Psoas muscle (tissue), 8 donors: ENCODE measurements around the gene MLIP. TPM values are rescaled to one million over a fixed set of nuclear protein-coding genes. Genes with fewer than 3 reads are reported as not detected.

Experiments
- ATAC-seq, 4 donors: fragments of 200-7000 bp; cut with Tn5 transposase; one replicate each; pipeline ENCODE4 v1.9.1; 2020; ENCODE audit warnings: moderate library complexity in 3 of 4, mild to moderate bottlenecking in 2 of 4
- DNase-seq, 2 donors: peaks; one replicate each; pipeline ENCODE4 v3.0.0-alpha.2; 2020
- H3K27ac ChIP-seq: fragments of 200-600 bp; one replicate; pipeline ENCODE4 v1.8.0; 2022
- H3K27me3 ChIP-seq, 3 donors: fragments of 200-600 bp in 1 of 3; one replicate each; pipeline versions ENCODE4 v1.6.1 to v1.8.0; 2013 to 2022; ENCODE audit warnings: low read length in 2 of 3, mild to moderate bottlenecking in 2 of 3, moderate library complexity in 1 of 3; ENCODE audit not compliant: insufficient read depth in 3 of 3
- H3K36me3 ChIP-seq, 2 donors: fragments of 200-600 bp in 1 of 2; one replicate each; pipeline versions ENCODE4 v1.6.1 to v1.8.0; 2013 to 2022; ENCODE audit warnings: low read depth in 1 of 2, mild to moderate bottlenecking in 1 of 2, moderate library complexity in 1 of 2; ENCODE audit not compliant: insufficient read depth in 1 of 2
- H3K4me1 ChIP-seq: fragments of 200-600 bp; one replicate; pipeline ENCODE4 v1.8.0; 2022
- H3K4me3 ChIP-seq: fragments of 200-600 bp; one replicate; pipeline ENCODE4 v1.8.0; 2022; ENCODE audit warnings: mild to moderate bottlenecking
- H3K9me3 ChIP-seq: fragments of 200-600 bp; one replicate; pipeline ENCODE4 v1.8.0; 2022
- WGBS, 3 donors: extraction: QIAGEN DNeasy Blood & Tissue Kit; methylation state at CpG; one replicate each; pipeline versions ENCODE4 v1.1.6 to v1.1.7; 2013; 5-methylcytosine and 5-hydroxymethylcytosine counted together
- intact Hi-C, 2 donors: fragments of 100-400 bp; cut with DNase I; formaldehyde crosslinking; loops; one replicate each; pipeline versions ENCODE4 v1.11.0 to v1.14.2; 2022
- polyA plus RNA-seq, 3 donors: library from polyadenylated mRNA; stranded (reverse); fragments of 200-250 nt; gene quantifications; one replicate each; pipeline ENCODE4 v1.2.3, GENCODE V29; 2013
- total RNA-seq, 4 donors: library from RNA; stranded (reverse); fragmentation: NEBNext Ultra II Directional in 2 of 4; extraction: Animal tissue kit (Norgen Biotek cat#: 25700) in 2 of 4; gene quantifications; one replicate each; pipeline versions ENCODE4 v1.2.1 to v1.2.4, GENCODE V29; 2021 to 2023
- TF ChIP-seq, protein P1 (sequence below): fragments of 200-600 bp; IDR thresholded peaks from one replicate; pipeline ENCODE4 v1.8.0; 2022; ENCODE audit warnings: antibody characterized with exemption
- donor health status: healthy with polysubstance abuse.
- donor health status: DM: no; HTN: no; CAD: no; lungs with moderate emphysema.
- donor health status: Bipolar disorder and iron deficiency.
- donor health status: healthy.
- donor health status: DM: yes; HTN: yes; CAD: no.
- donor health status: DM: no; HTN: no; CAD: no.
- donor health status: DM: no; HTN: no; CAD: no.
- donor health status: DM: yes; HTN: yes; CAD: no.

The MLIP gene
- total and polyA plus RNA-seq, 7 donors: 51.5 to 365 (median 163) TPM

DNA sequence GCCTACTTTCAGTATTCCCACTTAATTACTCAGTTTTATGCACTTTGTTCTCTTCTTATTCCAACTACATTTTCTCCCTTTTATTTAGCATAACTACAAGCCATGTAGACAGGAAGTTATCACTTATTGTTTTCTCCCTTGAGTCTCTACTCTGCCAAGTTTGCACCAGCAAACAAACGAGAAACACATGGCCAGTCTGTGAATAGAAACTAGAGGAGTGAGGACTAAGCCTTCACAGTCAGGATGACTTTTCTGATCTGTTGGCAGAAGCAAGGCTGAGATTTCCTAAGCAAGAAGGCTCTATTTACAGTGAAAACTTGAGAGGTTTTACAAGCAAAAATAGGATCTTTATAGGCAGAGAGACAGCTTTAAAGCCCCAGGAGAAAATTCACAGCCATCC is 127.2 kb downstream of the MLIP start:
- intact Hi-C loops: no loop called here
- ATAC-seq: peak; percentile 43 to 71 (median 64)
- peaks cover 0 to 22% of the 10 kb centered on the region in 2 donors for H3K36me3 ChIP-seq
- no peaks in the 10 kb centered on the region for H3K9me3 ChIP-seq
- no peak for DNase-seq
- TF ChIP-seq, protein P1, sequence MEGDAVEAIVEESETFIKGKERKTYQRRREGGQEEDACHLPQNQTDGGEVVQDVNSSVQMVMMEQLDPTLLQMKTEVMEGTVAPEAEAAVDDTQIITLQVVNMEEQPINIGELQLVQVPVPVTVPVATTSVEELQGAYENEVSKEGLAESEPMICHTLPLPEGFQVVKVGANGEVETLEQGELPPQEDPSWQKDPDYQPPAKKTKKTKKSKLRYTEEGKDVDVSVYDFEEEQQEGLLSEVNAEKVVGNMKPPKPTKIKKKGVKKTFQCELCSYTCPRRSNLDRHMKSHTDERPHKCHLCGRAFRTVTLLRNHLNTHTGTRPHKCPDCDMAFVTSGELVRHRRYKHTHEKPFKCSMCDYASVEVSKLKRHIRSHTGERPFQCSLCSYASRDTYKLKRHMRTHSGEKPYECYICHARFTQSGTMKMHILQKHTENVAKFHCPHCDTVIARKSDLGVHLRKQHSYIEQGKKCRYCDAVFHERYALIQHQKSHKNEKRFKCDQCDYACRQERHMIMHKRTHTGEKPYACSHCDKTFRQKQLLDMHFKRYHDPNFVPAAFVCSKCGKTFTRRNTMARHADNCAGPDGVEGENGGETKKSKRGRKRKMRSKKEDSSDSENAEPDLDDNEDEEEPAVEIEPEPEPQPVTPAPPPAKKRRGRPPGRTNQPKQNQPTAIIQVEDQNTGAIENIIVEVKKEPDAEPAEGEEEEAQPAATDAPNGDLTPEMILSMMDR: no peak
- H3K4me3 ChIP-seq: no peak overlapping the region
- H3K27ac ChIP-seq: peak overlapping the region; percentile 66
- peaks cover 12% of the 10 kb centered on the region for H3K4me1 ChIP-seq
- WGBS, 3 donors: 2 to 8% (median 8%) methylated on average over 1 of the region's 1 CpG
- H3K27me3 ChIP-seq: no peaks in the 10 kb centered on the region

- Histone ChIP-seq H3K27ac (no peak overlapping the region), H3K27me3 (no peaks in the 10 kb centered on the region), H3K36me3 (peaks cover 0 to 8% of the 10 kb centered on the region in 2 donors), H3K4me3 (no peak overlapping the region), H3K4me1 (peaks cover under 1% of the 10 kb centered on the region), H3K9me3 (no peaks in the 10 kb centered on the region)
- WGBS, 3 donors: 93 to 97% (median 94%) methylated on average over 4 of the region's 4 CpGs
- DNase-seq (no peak), ATAC-seq (peak in 2 of 4 donors; percentile 17 to 18)
- intact Hi-C loops: no loop called here
- TF ChIP-seq, protein P1: no peak
Measured at GRCh38 chr6:54243699-54244098, 132.5 kb downstream of the MLIP start.

- Histone ChIP-seq H3K27me3 (no peaks in the 10 kb centered on the region), H3K27ac (no peak overlapping the region), H3K4me1 (no peaks in the 10 kb centered on the region), H3K4me3 (no peak overlapping the region), H3K9me3 (no peaks in the 10 kb centered on the region), H3K36me3 (peaks cover 0 to 8% of the 10 kb centered on the region in 2 donors)
- intact Hi-C loops: no loop called here
- ATAC-seq (no peak), DNase-seq (no peak)
- 58 to 68% (median 62%) methylated on average over 1 of the region's 1 CpG for WGBS, 3 donors
- TF ChIP-seq, protein P1: peak; percentile 46
Measured at GRCh38 chr6:54244430-54244829, 133.2 kb downstream of the MLIP start.

GRCh38 chr6:54245265-54245664 is 134.0 kb downstream of the MLIP start:
- intact Hi-C loops: no loop called here
- Histone ChIP-seq H3K27ac (no peak overlapping the region), H3K4me1 (no peaks in the 10 kb centered on the region)

GRCh38 chr6:54248319-54248718 is 137.1 kb downstream of the MLIP start:
- H3K4me3 ChIP-seq: no peak overlapping the region
- no peaks in the 10 kb centered on the region for H3K9me3 ChIP-seq
- no peak for DNase-seq
- H3K36me3 ChIP-seq: peaks cover 0 to 8% of the 10 kb centered on the region in 2 donors
- peaks cover 3% of the 10 kb centered on the region for H3K4me1 ChIP-seq
- no peak overlapping the region for H3K27ac ChIP-seq
- no peak for ATAC-seq
- no peaks in the 10 kb centered on the region for H3K27me3 ChIP-seq
- intact Hi-C loops: no loop called here
- TF ChIP-seq, protein P1: no peak

More at GRCh38 chr6:54245265-54245664, 134.0 kb downstream of the MLIP start:
- Histone ChIP-seq H3K27me3 (no peaks in the 10 kb centered on the region), H3K9me3 (no peaks in the 10 kb centered on the region), H3K4me3 (no peak overlapping the region), H3K36me3 (peaks cover 0 to 8% of the 10 kb centered on the region in 2 donors)
- TF ChIP-seq, protein P1: no peak
- DNase-seq: no peak
- no peak for ATAC-seq
- 88 to 90% (median 89%) methylated on average over 2 of the region's 2 CpGs for WGBS, 3 donors
